Esophagus squamous epithelium (tissue), 5 donors: ENCODE measurements around the gene HLA-A. TPM values are rescaled to one million over a fixed set of nuclear protein-coding genes. Genes with fewer than 3 reads are reported as not detected.
A peak's percentile ranks its signal among the peaks of the same experiment; 100 is the strongest.

Experiments
- DNase-seq: peaks from one replicate; lab custom pipeline; 2025; lab: John Stamatoyannopoulos, UW
- H3K27ac ChIP-seq, 4 donors: fragments of 200-600 bp; sonication (generic); one replicate each; pipeline ENCODE4 v1.5.1; 2016 to 2019; ENCODE audit warnings: mild to moderate bottlenecking in 1 of 4
- H3K27me3 ChIP-seq, 4 donors: fragments of 200-600 bp; sonication (generic); 1 replicate in 3 of 4; 2 replicates in 1 of 4; pipeline versions ENCODE4 v1.5.1 to v1.6.0; 2017 to 2021; ENCODE audit warnings: antibody characterized with exemption in 1 of 4
- H3K36me3 ChIP-seq, 3 donors: fragments of 200-600 bp; sonication (generic); one replicate each; pipeline ENCODE4 v1.5.1; 2016 to 2019
- H3K4me1 ChIP-seq, 3 donors: fragments of 200-600 bp; sonication (generic); one replicate each; pipeline ENCODE4 v1.5.1; 2017 to 2019
- H3K4me3 ChIP-seq, 4 donors: fragments of 200-600 bp; sonication (generic); 1 replicate in 3 of 4; 2 replicates in 1 of 4; pipeline ENCODE4 v1.5.1; 2016 to 2019; ENCODE audit warnings: mild to moderate bottlenecking in 2 of 4, moderate library complexity in 1 of 4
- H3K9me3 ChIP-seq, 3 donors: fragments of 200-600 bp; sonication (generic); one replicate each; pipeline ENCODE4 v1.5.1; 2016 to 2019
- POLR2A ChIP-seq, 4 donors: fragments of 450-650 bp; IDR thresholded peaks; one replicate each; pipeline ENCODE4 v1.6.1; 2017; ENCODE audit warnings: antibody characterized with exemption in 4 of 4, mild to moderate bottlenecking in 4 of 4, moderate library complexity in 3 of 4
- WGBS, 2 donors: methylation state at CpG; one replicate each; pipeline ENCODE4 v1.1.5; 2018; 5-methylcytosine and 5-hydroxymethylcytosine counted together
- intact Hi-C: fragments of 100-400 bp; cut with DNase I; formaldehyde crosslinking; loops from one replicate; pipeline ENCODE4 v1.15.0; 2022
- total RNA-seq, 4 donors: library from RNA; depleted of rRNA; stranded (reverse); fragments of >200 nt; gene quantifications; one replicate each; pipeline ENCODE4 v1.1.0, GENCODE V29; 2016
- TF ChIP-seq, protein P1 (sequence below), 6 experiments: fragments of 450-650 bp in 4 of 6; fragments of 200-600 bp in 2 of 6; sonication (generic) in 2 of 6; IDR thresholded peaks; one replicate each; pipeline ENCODE4 v1.5.1; 2016 to 2019; ENCODE audit warnings: antibody characterized with exemption in 6 of 6, mild to moderate bottlenecking in 4 of 6, moderate library complexity in 4 of 6
- donor health status: DM: yes; HTN: yes; CAD: no.

The HLA-A gene
- total RNA-seq, 4 donors from 2014 or later, result 182 to 1,095 (median 304) TPM

DNA sequence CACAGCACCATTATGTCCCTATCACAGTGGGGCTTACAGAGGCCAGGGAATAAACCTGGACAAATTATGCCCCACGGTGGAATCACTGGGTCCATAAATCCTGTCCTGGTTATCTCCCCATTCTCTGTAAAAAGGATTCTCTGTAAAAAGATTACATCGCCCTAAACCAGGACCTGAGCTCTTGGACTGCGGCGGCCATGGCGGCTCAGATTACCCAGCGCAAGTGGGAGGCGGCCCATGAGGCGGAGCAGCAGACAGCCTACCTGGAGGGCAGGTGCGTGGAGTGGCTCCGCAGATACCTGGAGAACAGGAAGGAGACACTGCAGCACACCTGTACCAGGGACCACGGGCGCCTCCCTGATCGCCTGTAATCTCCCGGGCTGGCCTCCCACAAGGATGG lies 8.4 kb upstream of the HLA-A start:
- no peak for DNase-seq
- H3K27ac ChIP-seq, result no peak overlapping the region
- WGBS, 2 donors, result 75 to 86% methylated on average over 4 to 8 of the region's 14 CpGs
- TF ChIP-seq, protein P1, sequence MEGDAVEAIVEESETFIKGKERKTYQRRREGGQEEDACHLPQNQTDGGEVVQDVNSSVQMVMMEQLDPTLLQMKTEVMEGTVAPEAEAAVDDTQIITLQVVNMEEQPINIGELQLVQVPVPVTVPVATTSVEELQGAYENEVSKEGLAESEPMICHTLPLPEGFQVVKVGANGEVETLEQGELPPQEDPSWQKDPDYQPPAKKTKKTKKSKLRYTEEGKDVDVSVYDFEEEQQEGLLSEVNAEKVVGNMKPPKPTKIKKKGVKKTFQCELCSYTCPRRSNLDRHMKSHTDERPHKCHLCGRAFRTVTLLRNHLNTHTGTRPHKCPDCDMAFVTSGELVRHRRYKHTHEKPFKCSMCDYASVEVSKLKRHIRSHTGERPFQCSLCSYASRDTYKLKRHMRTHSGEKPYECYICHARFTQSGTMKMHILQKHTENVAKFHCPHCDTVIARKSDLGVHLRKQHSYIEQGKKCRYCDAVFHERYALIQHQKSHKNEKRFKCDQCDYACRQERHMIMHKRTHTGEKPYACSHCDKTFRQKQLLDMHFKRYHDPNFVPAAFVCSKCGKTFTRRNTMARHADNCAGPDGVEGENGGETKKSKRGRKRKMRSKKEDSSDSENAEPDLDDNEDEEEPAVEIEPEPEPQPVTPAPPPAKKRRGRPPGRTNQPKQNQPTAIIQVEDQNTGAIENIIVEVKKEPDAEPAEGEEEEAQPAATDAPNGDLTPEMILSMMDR (IDR thresholded peaks at IDR 0.05), result no peak
- TF ChIP-seq POLR2A (IDR thresholded peaks at IDR 0.05), result no peak
- no peaks in the 10 kb centered on the region for H3K4me1 ChIP-seq
- intact Hi-C loops, result no loop called here
- no peaks in the 10 kb centered on the region for H3K27me3 ChIP-seq
- no peaks in the 10 kb centered on the region for H3K36me3 ChIP-seq
- no peaks in the 10 kb centered on the region for H3K9me3 ChIP-seq
- H3K4me3 ChIP-seq, result no peak overlapping the region

DNA sequence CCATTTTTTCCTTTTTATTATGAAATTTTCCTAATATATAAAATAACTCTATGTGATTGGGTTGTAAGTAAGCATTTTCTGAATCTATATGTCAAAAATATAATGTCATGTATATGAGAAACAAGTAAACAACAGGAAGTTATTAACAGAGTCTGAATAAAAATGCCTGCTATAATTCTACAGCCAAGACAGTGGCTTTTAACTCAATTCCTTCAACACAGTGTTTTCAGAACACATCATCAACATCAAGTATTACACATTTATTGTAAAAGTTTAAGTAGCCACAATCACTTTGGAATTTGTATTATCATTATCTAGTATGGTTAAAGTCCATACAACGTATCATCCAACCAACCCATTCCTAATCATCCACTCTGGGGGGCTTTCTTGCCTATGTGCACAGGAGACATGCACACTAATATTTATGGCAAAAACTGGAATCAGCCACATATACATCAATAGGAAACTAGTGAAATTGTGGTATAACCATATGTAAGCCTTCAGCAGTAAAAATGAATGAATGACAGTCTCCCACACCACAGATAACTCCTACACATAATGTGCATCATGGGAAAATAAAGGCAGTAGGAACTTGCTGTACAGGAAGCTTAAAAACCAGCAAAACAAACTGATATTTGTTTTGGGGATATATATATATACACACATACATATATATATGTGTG lies 6.9 kb upstream of the HLA-A start:
- Histone ChIP-seq H3K4me3 (no peak overlapping the region), H3K27ac (no peak overlapping the region), H3K27me3 (no peaks in the 10 kb centered on the region), H3K9me3 (no peaks in the 10 kb centered on the region), H3K36me3 (no peaks in the 10 kb centered on the region), H3K4me1 (no peaks in the 10 kb centered on the region)
- DNase-seq, result no peak
- intact Hi-C loops, result no loop called here
- WGBS, 2 donors, result 40 to 73% methylated on average over 1 of the region's 1 CpG
- TF ChIP-seq POLR2A (IDR thresholded peaks at IDR 0.05), result no peak
- TF ChIP-seq, protein P1 (IDR thresholded peaks at IDR 0.05), result no peak

DNA sequence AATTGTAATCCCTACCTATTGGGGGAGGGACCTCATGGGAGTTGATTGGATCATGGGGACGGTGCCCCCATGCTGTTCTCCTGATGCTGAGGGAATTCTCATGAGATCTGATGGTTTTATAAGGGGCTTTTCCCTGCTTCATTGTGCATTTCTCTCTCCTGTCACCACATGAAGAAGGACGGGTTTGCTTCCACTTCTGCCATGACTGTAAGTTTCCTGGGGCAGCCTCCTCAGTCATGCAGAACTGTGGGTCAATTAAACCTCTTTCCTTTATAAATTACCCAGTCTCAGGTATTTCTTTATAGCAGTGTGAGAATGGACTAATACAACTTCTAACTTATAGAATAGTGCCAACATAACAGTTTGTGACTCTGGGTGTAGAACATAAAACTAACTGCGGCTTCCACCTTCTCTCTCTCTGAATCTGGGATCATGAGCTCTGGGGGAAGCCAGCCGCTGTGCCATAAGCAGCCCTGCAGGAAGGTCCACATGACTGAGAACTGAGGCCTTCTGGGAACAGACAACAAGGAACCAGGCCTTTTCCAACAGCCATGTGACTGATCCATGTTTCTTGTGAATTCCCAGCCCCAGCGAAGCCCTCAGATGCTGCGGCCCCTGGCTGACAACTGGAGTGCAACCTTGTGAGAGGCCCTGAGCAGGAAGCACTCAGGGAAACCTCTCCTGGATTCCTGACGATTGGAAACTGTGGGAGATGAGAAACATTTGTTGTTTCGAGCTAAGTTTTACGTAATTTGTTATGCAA lies 3.4 kb upstream of the HLA-A start:
- WGBS, 2 donors, result 68 to 72% methylated on average over 5 to 9 of the region's 9 CpGs

DNA sequence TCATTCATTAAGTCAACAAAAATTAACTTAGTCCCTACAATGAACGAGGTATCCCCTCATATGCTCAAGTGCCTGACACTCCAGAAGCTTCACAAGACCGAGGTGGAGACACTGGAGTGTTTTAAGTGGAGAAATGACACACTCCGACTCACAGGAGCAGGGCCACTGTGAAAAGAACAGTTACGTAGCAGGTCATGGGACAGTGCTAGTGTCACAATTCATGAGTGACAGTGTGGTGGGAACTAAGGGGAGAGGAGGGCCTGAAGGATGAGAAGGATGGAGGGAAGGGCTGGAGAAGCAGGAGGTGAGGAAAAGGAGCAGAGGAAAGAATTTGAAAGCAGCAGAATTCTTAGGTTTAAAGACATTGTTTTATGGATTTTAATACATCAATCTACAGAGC lies 1.3 kb upstream of the HLA-A start:
- intact Hi-C loops, result no loop called here
- no peak for TF ChIP-seq POLR2A (IDR thresholded peaks at IDR 0.05)
- TF ChIP-seq, protein P1 (IDR thresholded peaks at IDR 0.05), result no peak
- H3K36me3 ChIP-seq, result peaks cover 0 to 12% (median 0%) of the 10 kb centered on the region in 3 donors
- no peaks in the 10 kb centered on the region for H3K27me3 ChIP-seq
- H3K27ac ChIP-seq, result peak overlapping the region in 2 of 4 donors; percentile 89 to 96
- no peaks in the 10 kb centered on the region for H3K9me3 ChIP-seq
- 31 to 61% methylated on average over 4 of the region's 4 CpGs for WGBS, 2 donors
- H3K4me3 ChIP-seq, result no peak overlapping the region
- DNase-seq, result no peak
- H3K4me1 ChIP-seq, result peaks cover 0 to 34% (median 0%) of the 10 kb centered on the region in 3 donors

More for the DNA sequence above, 3.4 kb upstream of the HLA-A start:
- Histone ChIP-seq H3K9me3 (no peaks in the 10 kb centered on the region), H3K4me1 (peaks cover 0 to 16% (median 0%) of the 10 kb centered on the region in 3 donors), H3K27me3 (no peaks in the 10 kb centered on the region), H3K4me3 (no peak overlapping the region), H3K27ac (no peak overlapping the region), H3K36me3 (no peaks in the 10 kb centered on the region)
- DNase-seq, result no peak
- TF ChIP-seq, protein P1 (IDR thresholded peaks at IDR 0.05), result no peak
- TF ChIP-seq POLR2A (IDR thresholded peaks at IDR 0.05), result no peak
- intact Hi-C loops, result no loop called here

DNA sequence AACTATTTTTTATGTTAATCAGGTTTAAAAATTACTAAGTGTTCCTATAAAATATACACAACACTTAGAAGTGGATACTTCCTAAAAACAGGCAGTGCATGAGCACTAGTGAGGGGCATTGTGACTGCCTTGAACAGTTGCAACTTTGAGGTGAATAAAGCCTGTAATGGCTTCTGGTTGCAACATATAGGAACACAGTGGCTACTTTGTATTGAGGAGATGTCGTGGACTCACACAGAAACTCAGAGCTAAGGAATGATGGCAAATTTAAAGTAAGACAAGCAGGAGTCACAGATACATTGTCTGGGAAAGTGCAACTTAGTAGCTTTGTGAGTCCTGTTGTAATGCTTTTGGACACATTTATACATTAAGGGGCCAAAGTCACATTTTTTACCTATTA lies 861 bp upstream of the HLA-A start:
- intact Hi-C loops, result no loop called here
- H3K36me3 ChIP-seq, result peaks cover 0 to 15% (median 0%) of the 10 kb centered on the region in 3 donors
- TF ChIP-seq POLR2A (IDR thresholded peaks at IDR 0.05), result no peak
- TF ChIP-seq, protein P1 (IDR thresholded peaks at IDR 0.05), result no peak
- no peak for DNase-seq
- 0% methylated on average over 1 of the region's 1 CpG for WGBS, 2 donors
- H3K4me1 ChIP-seq, result peaks cover 0 to 39% (median 0%) of the 10 kb centered on the region in 3 donors
- no peaks in the 10 kb centered on the region for H3K9me3 ChIP-seq
- peak overlapping the region; percentile 84 to 96 (median 87) for H3K27ac ChIP-seq
- no peaks in the 10 kb centered on the region for H3K27me3 ChIP-seq
- peak overlapping the region in 3 of 4 donors; percentile 54 to 83 (median 59) for H3K4me3 ChIP-seq
